T-helper 1 cell treated with Interleukin-12 subunit alpha and Interleukin-12 subunit beta and Interleukin-4 antibody, amounts not matched to agents 30 μg/mL and 1 μg/mL, for 36 hours (primary cell): ENCODE data around the gene SIK3.
A peak's percentile ranks its signal among the peaks of the same experiment; 100 is the strongest.

Experiments
- H3K27ac Mint-ChIP-seq: one replicate; pipeline ENCODE4 v1.8.0; 2021; ENCODE audit warnings: mild to moderate bottlenecking, mixed read lengths
- H3K27me3 Mint-ChIP-seq: one replicate; pipeline ENCODE4 v1.8.0; 2021; ENCODE audit warnings: low read depth, mixed read lengths
- H3K36me3 Mint-ChIP-seq: one replicate; pipeline ENCODE4 v1.8.0; 2021; ENCODE audit warnings: low read depth, mixed read lengths
- H3K4me1 Mint-ChIP-seq: one replicate; pipeline ENCODE4 v1.8.0; 2021; ENCODE audit warnings: low read depth, mixed read lengths
- H3K4me3 Mint-ChIP-seq: one replicate; pipeline ENCODE4 v1.8.0; 2021; ENCODE audit warnings: mild to moderate bottlenecking, moderate library complexity, mixed read lengths
- H3K9me3 Mint-ChIP-seq: one replicate; pipeline ENCODE4 v1.8.0; 2021; ENCODE audit warnings: mixed read lengths

SIK3 gene

DNA sequence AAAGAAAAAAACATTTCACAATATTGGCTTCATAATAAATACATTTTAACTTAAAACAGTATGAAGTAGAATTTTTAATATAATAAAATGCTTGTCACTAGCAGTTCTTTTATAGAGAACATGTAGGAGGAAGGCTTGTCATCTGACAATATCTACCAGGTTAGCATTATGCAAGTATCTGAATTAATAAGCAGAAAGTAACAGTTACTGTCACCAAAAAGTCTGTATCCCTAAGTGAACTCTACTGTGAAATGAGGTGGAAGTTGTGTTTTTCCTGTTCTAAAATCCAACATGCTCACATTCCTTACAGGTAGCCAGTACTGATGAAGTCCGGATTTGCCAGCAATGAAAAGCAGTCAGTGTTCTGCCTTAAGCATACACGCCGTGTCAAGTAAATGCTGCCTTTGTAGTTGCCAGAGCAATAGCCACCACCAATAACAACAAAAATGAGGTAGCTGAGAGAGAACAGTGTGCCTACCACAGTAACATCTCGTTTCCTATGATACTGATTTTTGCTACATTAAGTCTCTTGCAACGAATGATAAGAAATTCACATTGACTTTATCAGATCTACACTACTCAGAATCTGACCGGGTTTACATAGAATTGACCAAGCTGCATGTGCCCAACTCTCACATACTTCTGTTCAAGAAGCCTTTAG, 95.5 kb downstream of the SIK3 start:
- Mint-ChIP-seq H3K27me3 (no peaks in the 10 kb centered on the region), H3K36me3 (peaks cover 3% of the 10 kb centered on the region), H3K4me3 (no peak overlapping the region), H3K27ac (no peak overlapping the region), H3K4me1 (peaks cover 26% of the 10 kb centered on the region), H3K9me3 (no peaks in the 10 kb centered on the region)

DNA sequence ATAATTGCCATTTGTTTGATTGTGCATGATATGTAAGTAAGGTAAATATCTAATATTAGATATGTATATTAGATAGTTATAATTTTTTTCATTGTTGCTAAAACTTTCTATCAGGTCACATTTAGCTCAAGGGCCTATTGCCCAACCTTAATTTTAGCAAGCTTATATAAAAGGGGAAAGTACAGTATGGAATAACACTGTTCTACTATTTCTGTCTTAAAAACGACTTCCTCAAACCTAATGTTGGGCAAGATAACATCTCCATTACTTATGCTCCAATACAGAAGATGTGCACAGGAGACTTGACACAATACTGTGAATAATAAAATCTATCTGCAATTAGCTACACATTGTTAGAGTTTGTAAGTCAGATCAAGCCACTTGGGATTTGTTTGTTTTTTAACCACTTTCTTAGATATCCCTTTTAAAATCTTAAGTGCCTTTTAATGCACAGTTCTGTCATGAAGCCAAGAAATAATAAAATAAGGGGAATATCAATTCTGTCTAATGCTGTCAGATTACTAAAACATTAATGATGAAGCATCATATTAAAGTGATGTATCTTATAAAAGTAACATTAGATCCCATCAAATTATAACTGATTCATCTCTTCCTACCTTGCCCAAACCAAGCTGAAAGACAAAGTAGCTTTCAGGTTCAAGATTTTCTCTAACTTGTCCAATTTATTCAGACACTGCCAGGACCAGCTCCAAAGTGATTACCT, 98.1 kb downstream of the SIK3 start:
- no peak overlapping the region for H3K27ac Mint-ChIP-seq
- peaks cover 23% of the 10 kb centered on the region for H3K4me1 Mint-ChIP-seq
- H3K9me3 Mint-ChIP-seq = no peaks in the 10 kb centered on the region
- H3K27me3 Mint-ChIP-seq = no peaks in the 10 kb centered on the region
- no peak overlapping the region for H3K4me3 Mint-ChIP-seq
- peaks cover 1% of the 10 kb centered on the region for H3K36me3 Mint-ChIP-seq

DNA sequence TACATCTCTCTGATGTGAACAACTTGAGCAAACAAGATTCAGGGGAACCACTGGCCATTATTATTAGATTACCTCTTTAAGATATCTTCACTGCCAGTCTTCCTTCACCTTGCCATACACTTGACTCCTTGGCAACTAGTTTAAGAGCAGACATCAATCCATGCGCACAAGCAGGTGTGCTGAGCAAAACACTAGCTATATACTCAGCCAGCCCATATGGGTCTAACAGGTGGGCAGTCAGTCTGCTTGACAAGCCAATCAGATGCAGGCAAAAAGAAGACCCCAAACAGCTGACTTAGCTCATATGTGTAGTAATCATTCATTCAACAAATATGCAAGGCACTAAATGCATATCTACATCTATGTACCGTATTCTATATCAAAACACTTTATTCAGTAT, 101.2 kb downstream of the SIK3 start:
- Mint-ChIP-seq H3K9me3 (no peaks in the 10 kb centered on the region), H3K4me1 (peaks cover 21% of the 10 kb centered on the region), H3K36me3 (peaks cover 1% of the 10 kb centered on the region), H3K4me3 (no peak overlapping the region), H3K27me3 (no peaks in the 10 kb centered on the region), H3K27ac (no peak overlapping the region)

DNA sequence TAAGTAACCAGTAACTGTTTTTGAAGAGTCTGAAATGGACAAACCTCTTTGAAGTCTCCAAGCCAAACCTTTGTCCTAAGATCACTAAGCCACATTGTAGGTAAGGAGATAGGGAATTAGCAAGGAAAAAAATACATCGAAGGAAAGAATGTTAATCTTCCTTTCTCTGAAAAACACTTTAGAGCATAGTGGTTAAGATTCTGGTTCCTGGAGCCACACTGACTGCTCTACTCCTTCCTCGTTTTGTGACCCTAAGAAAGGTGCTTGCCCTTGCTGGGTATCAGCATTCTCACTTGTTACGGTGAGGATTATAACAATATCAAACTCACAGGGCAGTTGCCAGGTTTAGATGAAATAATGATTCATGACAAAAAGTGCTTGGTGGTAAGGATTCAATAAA, 104.0 kb downstream of the SIK3 start:
- Mint-ChIP-seq H3K36me3 (no peaks in the 10 kb centered on the region), H3K4me1 (peaks cover 26% of the 10 kb centered on the region), H3K9me3 (no peaks in the 10 kb centered on the region), H3K27me3 (no peaks in the 10 kb centered on the region), H3K4me3 (no peak overlapping the region), H3K27ac (no peak overlapping the region)

DNA sequence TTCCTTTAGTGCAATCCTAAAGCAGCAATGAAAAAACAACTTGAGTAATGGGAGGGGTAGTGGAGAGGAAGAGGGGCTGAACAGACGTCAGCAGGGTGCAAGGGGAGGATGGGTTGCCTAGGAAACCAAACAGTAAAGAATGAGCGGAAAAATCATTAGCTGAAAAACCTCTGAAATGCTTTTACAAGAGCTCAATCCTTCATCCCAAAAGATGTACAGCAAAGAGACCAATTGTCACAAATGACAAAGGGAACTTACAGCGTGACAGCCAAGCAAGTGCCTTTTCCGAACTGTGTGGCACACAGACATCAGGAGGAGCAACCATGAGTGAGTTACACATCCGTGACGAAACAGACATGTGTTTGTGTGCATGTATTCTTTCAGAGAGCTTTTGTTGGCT, 104.6 kb downstream of the SIK3 start:
- Mint-ChIP-seq H3K36me3 (no peaks in the 10 kb centered on the region), H3K4me3 (no peak overlapping the region), H3K27ac (peak overlapping the region; percentile 11), H3K9me3 (no peaks in the 10 kb centered on the region), H3K4me1 (peaks cover 27% of the 10 kb centered on the region), H3K27me3 (no peaks in the 10 kb centered on the region)

DNA sequence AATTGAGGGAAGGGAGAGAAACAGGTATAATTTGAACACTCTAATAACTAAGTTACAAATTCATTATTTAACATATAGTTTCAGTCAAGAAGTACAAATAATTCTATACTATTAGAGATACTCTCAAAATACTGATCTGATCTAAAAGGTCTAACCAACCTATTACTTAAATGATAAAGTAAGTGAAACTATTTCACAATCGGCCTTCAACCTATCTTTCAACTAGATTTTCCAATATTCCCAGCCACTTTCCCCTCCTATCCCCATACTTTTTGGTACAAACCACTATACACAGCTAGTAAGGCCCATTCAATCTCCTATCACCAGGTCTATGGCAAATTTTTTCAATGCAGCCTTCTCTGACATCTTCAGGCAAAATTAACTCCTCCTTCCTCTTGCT, 106.7 kb downstream of the SIK3 start:
- Mint-ChIP-seq H3K36me3 (no peaks in the 10 kb centered on the region), H3K27me3 (no peaks in the 10 kb centered on the region), H3K27ac (no peak overlapping the region), H3K4me1 (peaks cover 43% of the 10 kb centered on the region), H3K4me3 (no peak overlapping the region), H3K9me3 (no peaks in the 10 kb centered on the region)

DNA sequence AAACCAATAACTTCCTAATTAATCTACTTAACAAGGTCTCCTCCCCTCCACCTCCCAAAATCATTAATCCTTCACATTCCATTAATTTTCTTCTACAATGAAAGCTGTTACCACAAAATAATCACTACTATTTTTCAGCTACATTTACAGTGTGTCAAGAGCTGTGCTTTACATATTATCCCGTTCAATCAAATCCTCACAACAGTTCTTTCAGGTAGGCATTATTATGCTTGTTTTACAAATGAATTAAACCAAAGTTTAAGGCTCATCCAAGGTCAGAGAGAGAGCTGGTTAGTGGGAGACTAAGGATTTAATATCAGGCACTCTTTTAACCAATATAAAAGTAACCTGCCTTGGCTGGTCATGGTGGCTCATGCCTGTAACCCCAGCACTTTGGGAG, 107.4 kb downstream of the SIK3 start:
- no peak overlapping the region for H3K4me3 Mint-ChIP-seq
- no peaks in the 10 kb centered on the region for H3K36me3 Mint-ChIP-seq
- no peaks in the 10 kb centered on the region for H3K9me3 Mint-ChIP-seq
- H3K27ac Mint-ChIP-seq = peak overlapping the region; percentile 1
- peaks cover 46% of the 10 kb centered on the region for H3K4me1 Mint-ChIP-seq
- no peaks in the 10 kb centered on the region for H3K27me3 Mint-ChIP-seq

DNA sequence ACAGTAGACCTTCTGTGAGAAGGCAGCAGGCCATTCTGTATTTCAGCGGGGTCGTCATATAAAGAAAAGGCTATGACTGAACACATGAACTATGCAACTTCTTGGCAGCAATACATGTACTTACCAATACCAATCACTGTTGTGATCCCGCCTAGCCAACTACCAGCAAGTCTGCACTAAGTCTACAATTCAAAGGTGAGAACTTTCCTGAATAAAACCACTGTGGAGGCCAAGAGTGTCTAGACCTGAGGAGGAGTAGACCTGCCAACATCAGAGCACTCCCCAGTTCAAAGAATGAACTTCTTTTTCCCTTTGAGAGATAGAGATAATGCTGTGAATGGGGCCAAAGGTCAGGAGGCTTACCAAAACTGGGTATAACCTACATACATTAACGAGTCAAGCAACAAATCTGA, 108.2 kb downstream of the SIK3 start:
- no peaks in the 10 kb centered on the region for H3K9me3 Mint-ChIP-seq
- no peak overlapping the region for H3K4me3 Mint-ChIP-seq
- H3K27ac Mint-ChIP-seq = no peak overlapping the region
- no peaks in the 10 kb centered on the region for H3K27me3 Mint-ChIP-seq
- peaks cover 46% of the 10 kb centered on the region for H3K4me1 Mint-ChIP-seq
- H3K36me3 Mint-ChIP-seq = no peaks in the 10 kb centered on the region

DNA sequence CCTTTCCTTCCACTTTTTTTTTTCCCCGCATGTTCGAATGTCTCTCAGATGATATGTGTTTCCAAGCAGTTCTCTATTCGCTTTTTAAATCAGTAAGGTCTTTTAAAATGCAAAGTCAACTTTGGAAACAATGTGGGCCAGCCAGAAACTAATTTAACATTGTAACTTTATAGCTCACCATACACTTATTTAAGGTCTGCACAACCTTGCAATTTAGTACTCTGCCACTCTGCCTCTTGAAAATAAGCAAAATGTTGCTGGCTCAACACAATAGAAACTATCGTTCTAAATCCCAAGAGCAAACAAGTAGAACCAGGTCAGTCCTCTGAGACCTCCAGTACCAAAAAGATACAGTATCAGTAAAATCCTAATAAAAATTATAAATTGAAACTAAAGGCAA, 109.0 kb downstream of the SIK3 start:
- H3K9me3 Mint-ChIP-seq = no peaks in the 10 kb centered on the region
- no peak overlapping the region for H3K4me3 Mint-ChIP-seq
- H3K36me3 Mint-ChIP-seq = no peaks in the 10 kb centered on the region
- no peaks in the 10 kb centered on the region for H3K27me3 Mint-ChIP-seq
- H3K27ac Mint-ChIP-seq = no peak overlapping the region
- H3K4me1 Mint-ChIP-seq = peaks cover 49% of the 10 kb centered on the region

DNA sequence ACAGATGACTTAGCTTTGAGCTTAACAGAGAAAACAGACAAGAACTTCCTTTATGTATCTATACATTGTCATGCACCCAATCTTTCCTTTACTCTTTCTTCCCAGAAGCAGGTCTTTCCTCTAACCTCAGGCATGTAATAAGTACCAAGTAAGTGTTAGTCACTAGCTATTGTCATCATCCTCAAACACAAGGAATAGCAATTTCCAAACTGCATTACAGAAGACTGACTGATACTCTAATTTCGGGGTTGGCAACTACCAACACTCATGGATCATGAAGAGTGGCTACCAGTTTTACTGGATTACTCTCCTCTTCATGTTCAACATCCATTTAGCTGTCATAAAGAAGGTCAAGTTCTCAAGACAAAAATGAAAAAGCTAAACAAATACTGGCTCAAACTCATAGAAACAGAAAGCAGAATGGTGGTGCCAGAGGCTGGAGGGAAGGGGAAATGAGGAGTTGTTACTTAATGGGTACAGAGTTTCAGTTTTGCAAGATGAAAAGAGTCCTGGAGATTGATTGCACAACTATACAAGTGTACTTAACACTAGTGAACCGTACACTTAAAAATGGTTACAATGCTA, 111.6 kb downstream of the SIK3 start:
- Mint-ChIP-seq H3K4me3 (peak overlapping the region; percentile 45), H3K9me3 (no peaks in the 10 kb centered on the region), H3K27me3 (no peaks in the 10 kb centered on the region), H3K36me3 (no peaks in the 10 kb centered on the region), H3K4me1 (peaks cover 46% of the 10 kb centered on the region), H3K27ac (peak overlapping the region; percentile 74)

DNA sequence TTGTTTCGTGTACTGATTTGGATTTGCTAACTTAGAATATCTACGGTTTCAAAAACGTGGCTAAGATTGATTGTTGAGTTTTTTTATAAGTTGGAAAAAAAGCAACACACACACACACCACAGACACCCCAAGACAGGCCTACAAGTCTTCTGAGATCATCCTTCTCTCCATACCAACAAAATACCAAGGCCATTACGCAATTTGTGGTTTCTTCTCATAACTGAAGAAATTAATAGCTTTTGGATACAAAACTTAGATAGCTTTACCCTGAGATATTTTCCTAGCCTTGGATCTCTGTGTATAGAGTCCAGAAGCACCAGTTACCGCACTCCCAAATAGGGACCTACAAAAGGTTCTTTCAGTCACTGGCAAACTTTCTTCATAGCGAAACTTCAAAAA, 113.6 kb downstream of the SIK3 start:
- Mint-ChIP-seq H3K9me3 (no peaks in the 10 kb centered on the region), H3K27me3 (no peaks in the 10 kb centered on the region), H3K4me1 (peaks cover 54% of the 10 kb centered on the region), H3K36me3 (no peaks in the 10 kb centered on the region), H3K27ac (no peak overlapping the region), H3K4me3 (no peak overlapping the region)

DNA sequence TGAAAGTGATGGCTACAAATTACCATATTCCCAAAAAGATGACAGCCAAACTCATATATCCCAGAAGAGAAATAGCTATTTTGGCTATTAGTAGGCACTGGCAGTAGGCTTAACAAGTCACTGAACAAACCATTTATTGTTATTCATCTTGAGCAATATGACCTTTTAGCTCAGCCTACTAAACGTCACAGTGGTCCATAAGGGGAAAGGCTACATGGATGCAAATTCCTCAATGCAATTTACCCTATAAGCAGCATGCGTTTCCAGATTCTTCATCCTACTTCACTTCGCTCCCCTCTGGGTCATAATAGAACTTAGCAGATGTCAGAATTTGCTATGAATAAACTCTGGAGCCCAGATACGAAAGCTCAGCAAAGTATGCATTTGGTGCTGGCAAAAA, 114.0 kb downstream of the SIK3 start:
- Mint-ChIP-seq H3K36me3 (no peaks in the 10 kb centered on the region), H3K4me3 (no peak overlapping the region), H3K27ac (no peak overlapping the region), H3K27me3 (no peaks in the 10 kb centered on the region), H3K9me3 (no peaks in the 10 kb centered on the region), H3K4me1 (peaks cover 56% of the 10 kb centered on the region)

DNA sequence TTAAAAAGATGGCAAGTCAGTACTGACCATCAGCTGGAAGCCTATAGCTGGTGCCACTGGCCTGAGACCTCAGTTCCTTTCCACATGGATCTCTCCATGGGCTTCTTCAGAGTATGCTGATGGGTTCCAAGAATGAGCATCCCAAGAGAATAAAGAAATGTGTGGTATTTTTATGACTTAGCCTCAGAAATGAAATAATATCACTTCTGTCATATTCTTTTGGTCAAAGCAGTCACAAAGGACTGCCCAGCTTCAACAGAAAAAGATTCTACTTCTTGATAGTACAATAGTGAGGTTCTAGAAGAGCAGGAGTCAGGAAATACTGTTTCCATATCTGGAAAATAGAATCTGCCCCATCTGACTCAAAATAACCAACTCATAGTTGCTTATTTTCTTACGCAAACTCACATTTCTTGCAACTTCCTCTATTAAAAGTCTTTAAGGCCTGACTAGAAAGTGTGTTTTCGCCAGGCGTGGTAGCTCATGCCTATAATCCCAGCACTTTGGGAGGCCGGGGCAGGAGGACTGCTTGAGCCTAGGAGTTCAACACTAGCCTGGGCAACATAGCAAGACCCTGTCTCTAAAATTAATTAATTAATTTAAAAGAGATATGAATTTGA, 116.9 kb downstream of the SIK3 start:
- H3K27ac Mint-ChIP-seq = no peak overlapping the region
- H3K9me3 Mint-ChIP-seq = no peaks in the 10 kb centered on the region

DNA sequence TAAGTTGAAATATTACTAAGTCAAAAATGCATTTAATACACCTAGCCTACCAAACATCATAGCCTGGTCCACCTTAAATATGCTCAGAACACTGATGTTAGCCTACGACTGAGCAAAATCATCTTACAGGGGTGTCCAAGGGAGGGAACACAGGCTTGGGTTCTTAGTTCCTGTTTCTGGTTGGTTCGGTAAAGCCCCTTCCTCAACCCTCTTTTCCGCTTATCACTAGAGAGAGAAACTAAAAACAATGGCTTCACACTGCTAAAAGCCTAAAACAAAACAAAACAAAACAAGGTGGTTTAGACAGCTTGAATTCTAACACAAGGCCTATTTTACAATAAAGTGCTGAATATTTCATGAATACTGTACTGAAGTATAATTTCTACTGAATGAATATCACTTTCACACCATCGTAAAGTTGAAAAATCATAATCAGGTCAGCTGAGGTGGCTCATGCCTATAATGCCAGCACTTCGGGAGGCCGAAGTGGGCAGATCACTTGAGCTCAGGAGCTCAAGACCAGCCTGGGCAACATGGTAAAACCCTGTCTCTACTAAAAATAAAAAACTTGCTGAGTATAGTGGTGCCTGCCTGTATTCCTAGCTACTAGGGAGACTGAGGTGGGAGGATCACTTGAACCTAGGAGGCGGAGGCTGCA, 118.0 kb downstream of the SIK3 start:
- Mint-ChIP-seq H3K9me3 (no peaks in the 10 kb centered on the region), H3K4me3 (peak overlapping the region; percentile 27), H3K4me1 (peaks cover 35% of the 10 kb centered on the region), H3K27ac (peak overlapping the region; percentile 39), H3K27me3 (no peaks in the 10 kb centered on the region), H3K36me3 (no peaks in the 10 kb centered on the region)

More for the DNA sequence above, 116.9 kb downstream of the SIK3 start:
- peaks cover 41% of the 10 kb centered on the region for H3K4me1 Mint-ChIP-seq
- no peak overlapping the region for H3K4me3 Mint-ChIP-seq
- H3K27me3 Mint-ChIP-seq = no peaks in the 10 kb centered on the region
- H3K36me3 Mint-ChIP-seq = no peaks in the 10 kb centered on the region
